GM18870 (cell line): ENCODE results near the gene CNNM1.

Experiments used
- ATAC-seq: cut with Tn5 transposase; IDR thresholded peaks from one replicate; pipeline ENCODE4 v1.9.1; 2021; ENCODE audit warnings: moderate library complexity; ENCODE audit not compliant: unreplicated experiment

The CNNM1 gene

DNA sequence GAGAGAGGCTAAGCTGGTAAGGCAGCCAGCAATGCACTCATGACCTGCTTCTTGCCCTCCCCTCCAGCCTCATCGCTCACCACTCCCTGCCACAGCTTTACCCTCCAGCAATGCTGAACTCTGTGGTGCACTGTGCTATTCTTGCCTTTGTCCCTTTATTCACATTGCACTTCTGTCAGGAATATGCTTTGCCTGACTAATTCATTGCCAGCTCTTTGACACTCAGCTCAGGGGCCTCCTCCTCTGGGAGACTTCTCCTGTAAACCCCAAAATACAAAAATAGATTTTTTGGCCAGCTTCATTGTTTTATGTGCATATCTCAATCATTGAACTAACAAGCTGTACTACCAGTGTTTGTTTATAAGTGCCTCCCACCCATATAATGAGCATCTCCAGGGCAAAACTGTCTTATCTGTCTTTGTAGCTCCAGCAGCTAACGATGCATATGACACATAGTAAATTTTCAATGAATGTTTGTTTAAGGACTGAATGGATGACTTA lies 8.2 kb downstream of the CNNM1 start:
- ATAC-seq: no peak

- no peak for ATAC-seq
These were observed 8.7 kb downstream of the CNNM1 start for GRCh38 chr10:99337901-99338300.

GRCh38 chr10:99339077-99339476 lies 9.9 kb downstream of the CNNM1 start:
- no peak for ATAC-seq

GRCh38 chr10:99339563-99340047 lies 10.4 kb downstream of the CNNM1 start:
- no peak for ATAC-seq

DNA sequence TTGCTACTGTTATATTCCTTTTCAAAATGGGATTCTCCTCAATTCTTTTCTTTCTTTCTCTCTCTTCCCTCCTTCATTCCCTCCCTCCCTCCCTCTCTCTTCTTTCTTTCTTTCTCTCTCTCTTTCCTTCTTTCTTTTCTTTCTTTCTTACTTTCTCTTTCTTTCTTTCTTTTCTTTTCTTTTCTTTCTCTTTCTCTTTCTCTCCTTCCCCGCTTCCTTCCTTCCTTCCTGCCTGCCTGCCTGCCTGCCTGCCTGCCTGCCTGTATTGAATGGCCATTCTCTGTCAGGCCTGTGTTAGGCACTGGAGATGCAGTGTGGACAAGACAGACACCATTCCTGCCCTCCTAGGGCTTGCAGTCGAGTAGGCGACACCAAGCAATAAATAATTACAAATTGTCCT lies 11.5 kb downstream of the CNNM1 start:
- no peak for ATAC-seq

DNA sequence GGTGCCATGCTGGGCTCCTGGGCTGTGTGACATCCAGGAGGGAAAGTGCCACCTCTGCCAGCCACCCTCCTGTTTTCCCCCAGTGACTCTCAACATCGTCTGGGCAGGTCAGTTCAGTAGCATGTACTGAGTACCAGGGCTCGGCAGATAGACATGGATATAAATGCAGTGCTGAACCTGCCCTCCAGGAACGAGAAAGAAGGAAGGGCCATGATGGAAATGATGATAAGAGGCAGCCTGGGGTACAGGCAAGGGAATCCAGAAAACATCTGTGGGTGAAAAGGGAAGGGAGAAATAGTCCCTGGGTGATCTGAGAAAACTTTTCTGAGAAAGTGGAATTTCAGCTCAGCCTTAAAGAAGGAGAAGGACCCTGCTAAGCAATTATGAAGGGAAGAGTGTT lies 12.1 kb downstream of the CNNM1 start:
- ATAC-seq: no peak

GRCh38 chr10:99341860-99342490 lies 12.8 kb downstream of the CNNM1 start:
- ATAC-seq: no peak

GRCh38 chr10:99343262-99343661 lies 14.1 kb downstream of the CNNM1 start:
- no peak for ATAC-seq

DNA sequence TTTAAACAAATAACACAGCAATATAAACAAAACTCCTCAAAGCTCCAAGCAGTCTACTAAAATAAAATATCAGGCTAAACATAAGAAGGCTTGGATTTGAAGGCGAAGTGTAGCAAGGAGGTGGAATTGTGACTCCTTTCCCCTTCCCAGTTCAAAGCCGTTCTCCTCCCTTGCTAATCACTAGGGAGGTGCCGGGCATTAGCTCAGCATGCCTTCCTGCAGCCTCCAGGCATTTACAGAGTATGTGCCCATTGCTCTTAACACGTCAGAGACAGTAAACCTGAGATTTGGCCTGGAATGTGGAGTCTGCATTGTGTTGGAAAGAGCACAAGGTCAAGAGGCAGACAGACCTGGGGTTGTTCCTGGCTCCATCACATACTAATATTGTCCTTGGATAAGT lies 15.6 kb downstream of the CNNM1 start:
- ATAC-seq: no peak

GRCh38 chr10:99345350-99345749 lies 16.2 kb downstream of the CNNM1 start:
- no peak for ATAC-seq

GRCh38 chr10:99346247-99346646 lies 17.1 kb downstream of the CNNM1 start:
- ATAC-seq: no peak

GRCh38 chr10:99347672-99348071 lies 18.5 kb downstream of the CNNM1 start:
- ATAC-seq: no peak

- no peak for ATAC-seq
These were observed 24.0 kb downstream of the CNNM1 start for GRCh38 chr10:99353182-99353581.

DNA sequence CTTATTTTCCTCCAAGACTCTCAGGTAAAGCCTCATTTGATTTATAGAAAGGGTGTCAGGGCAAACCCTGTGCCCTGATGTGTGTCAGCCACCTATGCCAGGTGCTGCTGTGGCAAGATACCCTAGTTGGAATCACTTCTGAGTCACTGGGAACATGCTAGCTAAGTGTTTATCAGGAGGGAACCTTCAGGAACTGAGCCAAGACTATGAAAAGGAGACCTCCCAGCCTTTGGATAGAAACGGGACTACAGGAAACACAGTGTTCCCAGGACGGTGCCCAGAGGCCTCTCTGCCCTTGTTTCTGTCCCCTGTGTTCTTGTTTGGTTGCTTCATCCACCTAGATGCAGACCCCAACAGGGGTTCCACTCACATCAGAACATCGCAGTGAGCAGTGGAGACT lies 28.5 kb downstream of the CNNM1 start:
- ATAC-seq: no peak

- ATAC-seq: no peak
These were observed 28.9 kb downstream of the CNNM1 start for GRCh38 chr10:99358101-99358500.

GRCh38 chr10:99360934-99361333 lies 31.8 kb downstream of the CNNM1 start:
- ATAC-seq: no peak

GRCh38 chr10:99364125-99364524 lies 35.0 kb downstream of the CNNM1 start:
- no peak for ATAC-seq

DNA sequence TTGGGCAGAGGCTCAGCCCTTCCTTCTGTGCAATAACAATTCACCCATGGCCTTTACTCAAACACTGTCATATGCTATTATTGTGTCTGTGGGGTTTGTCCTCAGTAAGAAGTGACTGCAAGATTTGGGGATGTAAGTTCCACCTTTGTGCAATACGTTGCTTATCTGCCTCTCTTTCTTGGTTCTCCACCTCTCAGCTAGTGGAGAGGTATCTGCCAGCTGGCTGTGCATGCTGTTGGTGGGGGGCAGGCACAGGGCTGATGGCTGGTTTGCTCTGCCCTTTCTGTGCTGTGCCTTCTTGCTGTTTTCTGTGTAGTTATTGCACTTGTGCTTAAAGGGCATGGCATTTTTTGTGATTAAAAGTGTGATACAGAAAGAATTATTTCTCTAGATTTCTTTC lies 36.2 kb downstream of the CNNM1 start:
- ATAC-seq: no peak

DNA sequence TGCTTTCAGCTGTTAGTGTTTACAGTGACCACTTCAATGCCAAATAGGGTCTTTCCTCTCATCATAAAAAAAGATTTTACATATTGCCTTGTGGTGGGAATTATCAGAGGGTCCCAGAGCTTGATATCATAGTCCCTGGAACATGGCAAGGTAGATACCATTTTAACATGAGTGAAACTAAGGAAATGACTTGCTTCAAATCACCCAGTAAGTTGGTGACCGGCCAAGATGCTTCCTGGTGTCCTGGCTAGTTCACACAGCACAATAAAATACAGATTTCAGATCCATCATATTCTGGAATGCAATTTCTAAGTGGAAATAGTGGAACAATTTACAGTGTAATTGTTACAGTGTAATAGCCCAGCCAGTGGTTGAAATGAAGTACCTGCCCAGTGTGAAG lies 36.6 kb downstream of the CNNM1 start:
- no peak for ATAC-seq

DNA sequence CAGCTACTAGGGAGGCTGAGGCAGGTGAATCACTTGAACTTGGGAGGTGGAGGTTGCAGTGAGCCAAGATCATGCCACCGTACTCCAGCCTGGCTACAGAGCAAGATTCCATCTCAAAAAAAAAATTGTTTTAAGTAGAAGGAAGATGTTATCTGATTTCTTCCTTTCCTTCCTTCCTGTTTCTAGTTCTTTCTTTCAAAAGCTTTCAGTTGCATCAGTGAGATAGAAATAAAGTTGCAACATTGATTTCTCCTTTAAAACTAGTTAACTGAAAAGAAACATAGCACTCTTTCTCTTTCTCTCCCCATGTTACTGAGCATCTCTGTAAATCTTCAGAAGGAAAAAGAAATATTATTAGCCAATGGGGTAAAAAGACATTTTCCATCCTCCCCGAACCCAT lies 37.5 kb downstream of the CNNM1 start:
- ATAC-seq: no peak

- no peak for ATAC-seq
These were observed 39.5 kb downstream of the CNNM1 start for GRCh38 chr10:99368646-99369045.

GRCh38 chr10:99369126-99369525 lies 40.0 kb downstream of the CNNM1 start:
- ATAC-seq: no peak

DNA sequence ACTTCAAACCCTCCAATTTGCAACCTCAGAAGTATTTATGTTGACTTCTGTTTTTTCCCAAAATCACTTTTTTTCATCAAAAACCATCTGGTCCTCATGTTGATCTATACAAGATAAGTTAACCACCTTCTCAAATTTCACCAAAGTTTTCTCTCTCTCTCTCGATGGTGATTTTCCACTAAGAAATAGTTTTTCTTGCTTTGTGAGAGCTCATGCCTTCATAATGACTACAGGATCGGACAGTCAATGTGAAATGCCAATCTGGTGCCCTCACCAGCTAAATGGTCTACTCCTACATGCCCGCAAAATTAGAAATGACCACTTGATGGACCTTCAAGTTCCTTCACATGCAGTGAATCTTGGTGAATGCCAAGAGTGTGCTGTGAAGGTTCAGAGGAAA lies 40.4 kb downstream of the CNNM1 start:
- no peak for ATAC-seq
